ENCODE results near the gene MED27.
"Not testable (repeated sequence)": the region's sequence is repeated elsewhere in the genome, so short reads cannot be mapped to it uniquely, and the experiment has no call there.

The MED27 gene

GRCh38 chr9:132025766-132026165 lies 53.9 kb downstream of the MED27 start:
- no peak overlapping the region for H3K9ac ChIP-seq (ENCODE audit: low read depth, low read length)
- peaks cover 50% of the 10 kb centered on the region for H3K4me1 ChIP-seq (ENCODE audit: insufficient read depth, low read length)
- H3K36me3 ChIP-seq (ENCODE audit: insufficient read depth, low read length), result no peaks in the 10 kb centered on the region
- H3K9me3 ChIP-seq (ENCODE audit: control insufficient read depth, insufficient read depth, low read length), result no peaks in the 10 kb centered on the region

GRCh38 chr9:132024589-132024988 lies 55.1 kb downstream of the MED27 start:
- no peaks in the 10 kb centered on the region for H3K9me3 ChIP-seq (ENCODE audit: control insufficient read depth, insufficient read depth, low read length)
- H3K4me1 ChIP-seq (ENCODE audit: insufficient read depth, low read length), result peaks cover 44% of the 10 kb centered on the region
- no peak overlapping the region for H3K9ac ChIP-seq (ENCODE audit: low read depth, low read length)
- no peaks in the 10 kb centered on the region for H3K36me3 ChIP-seq (ENCODE audit: insufficient read depth, low read length)

GRCh38 chr9:132023419-132024180 lies 56.1 kb downstream of the MED27 start:
- H3K4me1 ChIP-seq (ENCODE audit: insufficient read depth, low read length), result peaks cover 40% of the 10 kb centered on the region
- no peaks in the 10 kb centered on the region for H3K36me3 ChIP-seq (ENCODE audit: insufficient read depth, low read length)
- no peak overlapping the region for H3K9ac ChIP-seq (ENCODE audit: low read depth, low read length)
- H3K9me3 ChIP-seq (ENCODE audit: control insufficient read depth, insufficient read depth, low read length), result no peaks in the 10 kb centered on the region

DNA sequence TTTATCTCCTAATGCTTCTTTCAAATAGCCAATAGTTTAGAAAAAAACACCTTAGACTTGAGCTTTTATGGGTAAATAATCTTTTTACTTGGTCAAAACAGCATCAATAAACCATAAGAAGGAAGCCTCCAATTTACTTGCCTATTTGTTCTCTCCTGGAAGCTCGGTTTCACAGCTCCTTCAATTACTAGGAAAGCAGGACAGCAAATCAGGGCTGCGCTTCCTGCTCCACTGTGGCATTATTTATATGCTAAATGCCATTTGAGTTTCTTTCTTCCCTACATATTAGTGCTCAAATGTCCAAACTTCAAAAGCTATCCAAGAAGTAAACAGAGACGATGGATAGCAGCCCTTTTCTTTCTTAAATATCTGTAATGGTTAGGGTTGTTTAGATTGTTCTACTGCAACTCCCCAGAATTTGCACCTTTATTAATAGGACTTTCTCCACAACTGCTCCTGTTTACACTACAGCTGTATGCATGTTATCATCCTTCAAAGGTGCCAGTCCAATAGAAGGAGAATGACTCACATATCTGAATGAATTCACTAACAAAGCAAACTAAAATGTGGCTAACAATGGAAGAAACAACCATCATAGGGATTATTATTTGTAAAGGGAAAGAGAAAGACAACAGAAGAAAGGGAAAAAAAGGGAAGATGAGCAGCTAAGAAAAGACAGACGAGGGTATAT lies 58.7 kb downstream of the MED27 start:
- no peaks in the 10 kb centered on the region for H3K36me3 ChIP-seq (ENCODE audit: insufficient read depth, low read length)
- H3K9me3 ChIP-seq (ENCODE audit: control insufficient read depth, insufficient read depth, low read length), result no peaks in the 10 kb centered on the region
- no peak overlapping the region for H3K9ac ChIP-seq (ENCODE audit: low read depth, low read length)
- H3K4me1 ChIP-seq (ENCODE audit: insufficient read depth, low read length), result peaks cover 34% of the 10 kb centered on the region

DNA sequence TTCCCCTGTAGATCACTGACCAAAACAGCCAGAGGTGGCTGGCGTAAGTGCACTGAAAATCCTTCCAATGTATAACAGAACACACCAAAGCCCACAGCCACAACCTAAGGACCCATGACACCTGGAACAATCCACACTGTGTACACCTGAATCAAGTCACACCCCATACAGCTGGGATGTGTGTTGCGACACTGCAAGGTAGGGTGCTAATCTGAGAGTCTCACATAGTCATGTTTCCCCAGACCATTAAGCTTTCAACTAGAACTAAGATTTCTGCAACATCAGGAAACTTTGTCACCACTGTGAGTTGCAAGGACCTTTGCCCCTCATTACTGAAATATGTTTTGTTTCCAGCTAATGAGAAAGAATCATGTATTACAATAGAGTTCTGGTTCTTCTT lies 59.4 kb downstream of the MED27 start:
- peaks cover 34% of the 10 kb centered on the region for H3K4me1 ChIP-seq (ENCODE audit: insufficient read depth, low read length)
- no peak overlapping the region for H3K9ac ChIP-seq (ENCODE audit: low read depth, low read length)
- H3K36me3 ChIP-seq (ENCODE audit: insufficient read depth, low read length), result no peaks in the 10 kb centered on the region
- no peaks in the 10 kb centered on the region for H3K9me3 ChIP-seq (ENCODE audit: control insufficient read depth, insufficient read depth, low read length)

GRCh38 chr9:132019702-132020101 lies 60.0 kb downstream of the MED27 start:
- Histone ChIP-seq H3K4me1 (ENCODE audit: insufficient read depth, low read length) (peaks cover 34% of the 10 kb centered on the region), H3K9me3 (ENCODE audit: control insufficient read depth, insufficient read depth, low read length) (no peaks in the 10 kb centered on the region), H3K9ac (ENCODE audit: low read depth, low read length) (no peak overlapping the region), H3K36me3 (ENCODE audit: insufficient read depth, low read length) (no peaks in the 10 kb centered on the region)

- peaks cover 31% of the 10 kb centered on the region for H3K4me1 ChIP-seq (ENCODE audit: insufficient read depth, low read length)
- H3K36me3 ChIP-seq (ENCODE audit: insufficient read depth, low read length), result no peaks in the 10 kb centered on the region
- no peaks in the 10 kb centered on the region for H3K9me3 ChIP-seq (ENCODE audit: control insufficient read depth, insufficient read depth, low read length)
- H3K9ac ChIP-seq (ENCODE audit: low read depth, low read length), result no peak overlapping the region
These were observed 60.7 kb downstream of the MED27 start for GRCh38 chr9:132018957-132019405.

- no peak overlapping the region for H3K9ac ChIP-seq (ENCODE audit: low read depth, low read length)
- H3K4me1 ChIP-seq (ENCODE audit: insufficient read depth, low read length), result peaks cover 24% of the 10 kb centered on the region
- no peaks in the 10 kb centered on the region for H3K9me3 ChIP-seq (ENCODE audit: control insufficient read depth, insufficient read depth, low read length)
- no peaks in the 10 kb centered on the region for H3K36me3 ChIP-seq (ENCODE audit: insufficient read depth, low read length)
These were observed 63.2 kb downstream of the MED27 start for GRCh38 chr9:132016456-132016855.

DNA sequence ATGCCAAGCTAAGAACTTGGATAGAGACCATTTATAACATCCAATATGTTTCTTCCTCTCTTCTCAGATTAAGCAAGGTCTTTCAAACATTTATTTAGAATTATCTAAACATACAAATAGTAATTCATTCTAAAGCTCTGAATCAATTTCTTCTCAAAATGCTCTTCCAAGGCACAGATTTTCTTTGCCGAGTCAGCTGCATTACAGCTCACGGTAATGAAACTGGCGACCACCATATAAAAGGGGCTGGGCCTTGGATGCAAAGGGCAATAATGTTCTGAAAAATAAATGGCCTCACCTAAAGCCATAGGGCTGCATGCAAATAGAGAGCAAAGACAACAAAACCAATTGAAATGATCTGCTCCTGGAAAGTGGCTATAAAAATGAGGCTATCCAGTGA lies 63.8 kb downstream of the MED27 start:
- H3K4me1 ChIP-seq (ENCODE audit: insufficient read depth, low read length), result peaks cover 18% of the 10 kb centered on the region; the same call in 1 of the 2 replicates

DNA sequence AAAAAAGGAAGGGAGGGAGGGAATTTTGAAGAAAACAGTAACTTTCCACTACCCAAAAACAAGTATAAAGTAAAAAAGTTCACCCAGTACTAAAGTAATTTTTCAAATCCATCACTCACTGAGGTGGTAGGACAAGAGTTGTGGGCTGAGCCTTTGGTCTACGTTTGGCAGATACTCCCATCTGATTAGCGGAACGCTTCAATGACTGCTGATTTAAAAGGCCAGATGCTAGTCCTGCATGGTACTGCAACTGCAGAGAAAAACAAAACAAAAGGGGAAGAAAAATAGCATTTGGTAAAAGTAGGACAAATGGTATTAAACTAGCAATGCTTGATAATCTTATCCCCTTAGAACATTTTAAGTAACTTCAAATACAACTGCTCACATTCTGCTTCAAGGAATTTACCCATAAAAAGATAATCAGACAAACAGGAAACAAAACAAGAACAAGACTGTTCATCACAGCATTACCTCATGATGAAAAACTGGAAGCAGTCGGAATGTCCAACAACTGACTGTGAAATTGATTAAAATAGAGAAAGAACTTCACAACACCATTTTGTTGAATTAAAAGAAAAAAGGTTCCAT lies 65.4 kb downstream of the MED27 start:
- Histone ChIP-seq H3K36me3 (ENCODE audit: insufficient read depth, low read length) (no peaks in the 10 kb centered on the region), H3K9me3 (ENCODE audit: control insufficient read depth, insufficient read depth, low read length) (no peaks in the 10 kb centered on the region), H3K4me1 (ENCODE audit: insufficient read depth, low read length) (peaks cover 11% of the 10 kb centered on the region; the same call in 1 of the 2 replicates), H3K9ac (ENCODE audit: low read depth, low read length) (no peak overlapping the region)

More for the DNA sequence above, 63.8 kb downstream of the MED27 start:
- H3K36me3 ChIP-seq (ENCODE audit: insufficient read depth, low read length), result no peaks in the 10 kb centered on the region
- no peaks in the 10 kb centered on the region for H3K9me3 ChIP-seq (ENCODE audit: control insufficient read depth, insufficient read depth, low read length)
- H3K9ac ChIP-seq (ENCODE audit: low read depth, low read length), result no peak overlapping the region

GRCh38 chr9:132012704-132013357 lies 66.8 kb downstream of the MED27 start:
- Histone ChIP-seq H3K9me3 (ENCODE audit: control insufficient read depth, insufficient read depth, low read length) (no peaks in the 10 kb centered on the region), H3K4me1 (ENCODE audit: insufficient read depth, low read length) (peaks cover 6% of the 10 kb centered on the region; the same call in 1 of the 2 replicates), H3K36me3 (ENCODE audit: insufficient read depth, low read length) (no peaks in the 10 kb centered on the region), H3K9ac (ENCODE audit: low read depth, low read length) (no peak overlapping the region)

- Histone ChIP-seq H3K4me1 (ENCODE audit: insufficient read depth, low read length) (peaks cover 15% of the 10 kb centered on the region), H3K9ac (ENCODE audit: low read depth, low read length) (no peak overlapping the region), H3K9me3 (ENCODE audit: control insufficient read depth, insufficient read depth, low read length) (no peaks in the 10 kb centered on the region), H3K36me3 (ENCODE audit: insufficient read depth, low read length) (no peaks in the 10 kb centered on the region)
These were observed 67.8 kb downstream of the MED27 start for GRCh38 chr9:132011896-132012295.

- Histone ChIP-seq H3K36me3 (ENCODE audit: insufficient read depth, low read length) (no peaks in the 10 kb centered on the region), H3K4me1 (ENCODE audit: insufficient read depth, low read length) (peaks cover 18% of the 10 kb centered on the region), H3K9ac (ENCODE audit: low read depth, low read length) (no peak overlapping the region), H3K9me3 (ENCODE audit: control insufficient read depth, insufficient read depth, low read length) (no peaks in the 10 kb centered on the region)
These were observed 68.4 kb downstream of the MED27 start for GRCh38 chr9:132011309-132011708.

DNA sequence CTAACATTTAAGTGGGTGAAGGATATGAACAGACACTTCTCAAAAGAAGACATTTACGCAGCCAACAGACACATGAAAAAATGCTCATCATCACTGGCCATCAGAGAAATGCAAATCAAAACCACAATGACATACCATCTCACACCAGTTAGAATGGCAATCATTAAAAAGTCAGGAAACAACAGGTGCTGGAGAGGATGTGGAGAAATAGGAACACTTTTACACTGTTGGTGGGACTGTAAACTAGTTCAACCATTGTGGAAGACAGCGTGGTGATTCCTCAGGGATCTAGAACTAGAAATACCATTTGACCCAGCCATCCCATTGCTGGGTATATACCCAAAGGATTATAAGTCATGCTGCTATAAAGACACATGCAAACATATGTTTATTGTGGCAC lies 69.5 kb downstream of the MED27 start:
- not testable (repeated sequence) for H3K9ac ChIP-seq (ENCODE audit: low read depth, low read length); H3K9me3 ChIP-seq (ENCODE audit: control insufficient read depth, insufficient read depth, low read length); H3K36me3 ChIP-seq (ENCODE audit: insufficient read depth, low read length)
- peaks cover 19% of the 10 kb centered on the region for H3K4me1 ChIP-seq (ENCODE audit: insufficient read depth, low read length)

All from ES-I3 (cell line).